Measurements from ENCODE around the gene CTNNA2. TPM values are rescaled to one million over a fixed set of nuclear protein-coding genes. Genes with fewer than 3 reads are reported as not detected.

The CTNNA2 gene
- polyA plus RNA-seq, 2 of the 4 experiments (the other 2 are of a cell fraction): 0.50 to 0.94 TPM

GRCh38 chr2:79910643-79911042 is 397.8 kb downstream of the CTNNA2 start:
- Histone ChIP-seq H3K4me1 (no peaks in the 10 kb centered on the region), H3K4me3 (no peak overlapping the region), H3K4me2 (no peak overlapping the region), H3K27ac (no peak overlapping the region), H3K9me3 (no peaks in the 10 kb centered on the region)
- POLR2A ChIA-PET: no interaction called here
- WGBS (ENCODE audit: missing lambda C conversion rate): 7% methylated on average over 1 of the region's 1 CpG
- no peak for DNase-seq (ENCODE audit: low read depth in 1 of 2, low spot score in 1 of 2)
- no peak for FAIRE-seq
- CTCF ChIA-PET: no interaction called here
- TF ChIP-seq RFX5 (IDR thresholded peaks at IDR 0.05) (no peak), ZFP36 (IDR thresholded peaks at IDR 0.05; ENCODE audit: borderline replicate concordance, partially characterized antibody) (no peak), ESRRA (IDR thresholded peaks at IDR 0.05; ENCODE audit: borderline replicate concordance, low read length) (no peak), BHLHE40 (IDR thresholded peaks at IDR 0.05; ENCODE audit: low read depth, low read length) (no peak), HEYL (CRISPR knock-in tag; IDR thresholded peaks at IDR 0.05) (no peak), FOSL2 (IDR thresholded peaks at IDR 0.05) (no peak), FOSL2 (CRISPR knock-in tag; IDR thresholded peaks at IDR 0.05) (no peak), HMGXB4 (CRISPR knock-in tag; IDR thresholded peaks at IDR 0.05; ENCODE audit: borderline replicate concordance) (no peak)
- TF ChIP-seq, protein P1, sequence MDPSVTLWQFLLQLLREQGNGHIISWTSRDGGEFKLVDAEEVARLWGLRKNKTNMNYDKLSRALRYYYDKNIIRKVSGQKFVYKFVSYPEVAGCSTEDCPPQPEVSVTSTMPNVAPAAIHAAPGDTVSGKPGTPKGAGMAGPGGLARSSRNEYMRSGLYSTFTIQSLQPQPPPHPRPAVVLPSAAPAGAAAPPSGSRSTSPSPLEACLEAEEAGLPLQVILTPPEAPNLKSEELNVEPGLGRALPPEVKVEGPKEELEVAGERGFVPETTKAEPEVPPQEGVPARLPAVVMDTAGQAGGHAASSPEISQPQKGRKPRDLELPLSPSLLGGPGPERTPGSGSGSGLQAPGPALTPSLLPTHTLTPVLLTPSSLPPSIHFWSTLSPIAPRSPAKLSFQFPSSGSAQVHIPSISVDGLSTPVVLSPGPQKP (IDR thresholded peaks at IDR 0.05; ENCODE audit: low read depth, low read length): no peak
- ATAC-seq: no peak

- no peak for FAIRE-seq
- no peak for ATAC-seq
- no peaks in the 10 kb centered on the region for H3K4me1 ChIP-seq
- POLR2A ChIA-PET: no interaction called here
- H3K27ac ChIP-seq: no peak overlapping the region
- H3K4me2 ChIP-seq: no peak overlapping the region
- no peak overlapping the region for H3K4me3 ChIP-seq
- TF ChIP-seq MYC (IDR thresholded peaks at IDR 0.05; ENCODE audit: borderline replicate concordance, low read length): no peak
- TF ChIP-seq ESRRA (IDR thresholded peaks at IDR 0.05; ENCODE audit: borderline replicate concordance, low read length): no peak
- no peak for TF ChIP-seq NR3C1 (IDR thresholded peaks at IDR 0.05)
- no peak for TF ChIP-seq EP300 (IDR thresholded peaks at IDR 0.05)
- no peak for TF ChIP-seq RFX5 (IDR thresholded peaks at IDR 0.05)
- TF ChIP-seq FOSL2 (IDR thresholded peaks at IDR 0.05): no peak
- no peak for TF ChIP-seq FOSL2 (CRISPR knock-in tag; IDR thresholded peaks at IDR 0.05)
- TF ChIP-seq E2F6 (IDR thresholded peaks at IDR 0.05; ENCODE audit: borderline replicate concordance, low read depth): no peak
- no peak for TF ChIP-seq CBX8 (IDR thresholded peaks at IDR 0.05)
- no peak for TF ChIP-seq HOXA7 (CRISPR knock-in tag; IDR thresholded peaks at IDR 0.05)
- CTCF ChIA-PET: no interaction called here
- no peaks in the 10 kb centered on the region for H3K9me3 ChIP-seq
- no peak for DNase-seq (ENCODE audit: low read depth in 1 of 2, low spot score in 1 of 2)
- WGBS (ENCODE audit: missing lambda C conversion rate): 50% methylated on average over 4 of the region's 4 CpGs
Observed at GRCh38 chr2:79915455-79915854, 402.6 kb downstream of the CTNNA2 start.

- no peak for ATAC-seq
- Histone ChIP-seq H3K4me1 (no peaks in the 10 kb centered on the region), H3K4me2 (no peak overlapping the region), H3K4me3 (no peak overlapping the region), H3K9me3 (no peaks in the 10 kb centered on the region), H3K27ac (no peak overlapping the region)
- no peak for FAIRE-seq
- DNase-seq (ENCODE audit: low read depth in 1 of 2, low spot score in 1 of 2): no peak
- ChIA-PET CTCF (no interaction called here), POLR2A (no interaction called here)
- 40% methylated on average over 2 of the region's 4 CpGs for WGBS (ENCODE audit: missing lambda C conversion rate)
- TF ChIP-seq, protein P2, sequence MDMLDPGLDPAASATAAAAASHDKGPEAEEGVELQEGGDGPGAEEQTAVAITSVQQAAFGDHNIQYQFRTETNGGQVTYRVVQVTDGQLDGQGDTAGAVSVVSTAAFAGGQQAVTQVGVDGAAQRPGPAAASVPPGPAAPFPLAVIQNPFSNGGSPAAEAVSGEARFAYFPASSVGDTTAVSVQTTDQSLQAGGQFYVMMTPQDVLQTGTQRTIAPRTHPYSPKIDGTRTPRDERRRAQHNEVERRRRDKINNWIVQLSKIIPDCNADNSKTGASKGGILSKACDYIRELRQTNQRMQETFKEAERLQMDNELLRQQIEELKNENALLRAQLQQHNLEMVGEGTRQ (IDR thresholded peaks at IDR 0.05): no peak
- no peak for TF ChIP-seq ZFP36 (IDR thresholded peaks at IDR 0.05; ENCODE audit: borderline replicate concordance, partially characterized antibody)
- TF ChIP-seq, protein P3, sequence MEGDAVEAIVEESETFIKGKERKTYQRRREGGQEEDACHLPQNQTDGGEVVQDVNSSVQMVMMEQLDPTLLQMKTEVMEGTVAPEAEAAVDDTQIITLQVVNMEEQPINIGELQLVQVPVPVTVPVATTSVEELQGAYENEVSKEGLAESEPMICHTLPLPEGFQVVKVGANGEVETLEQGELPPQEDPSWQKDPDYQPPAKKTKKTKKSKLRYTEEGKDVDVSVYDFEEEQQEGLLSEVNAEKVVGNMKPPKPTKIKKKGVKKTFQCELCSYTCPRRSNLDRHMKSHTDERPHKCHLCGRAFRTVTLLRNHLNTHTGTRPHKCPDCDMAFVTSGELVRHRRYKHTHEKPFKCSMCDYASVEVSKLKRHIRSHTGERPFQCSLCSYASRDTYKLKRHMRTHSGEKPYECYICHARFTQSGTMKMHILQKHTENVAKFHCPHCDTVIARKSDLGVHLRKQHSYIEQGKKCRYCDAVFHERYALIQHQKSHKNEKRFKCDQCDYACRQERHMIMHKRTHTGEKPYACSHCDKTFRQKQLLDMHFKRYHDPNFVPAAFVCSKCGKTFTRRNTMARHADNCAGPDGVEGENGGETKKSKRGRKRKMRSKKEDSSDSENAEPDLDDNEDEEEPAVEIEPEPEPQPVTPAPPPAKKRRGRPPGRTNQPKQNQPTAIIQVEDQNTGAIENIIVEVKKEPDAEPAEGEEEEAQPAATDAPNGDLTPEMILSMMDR (IDR thresholded peaks at IDR 0.05): no peak
- TF ChIP-seq FOSB (CRISPR knock-in tag; IDR thresholded peaks at IDR 0.05): no peak
- no peak for TF ChIP-seq MAFK (IDR thresholded peaks at IDR 0.05; ENCODE audit: partially characterized antibody)
- TF ChIP-seq FOXS1 (CRISPR knock-in tag; IDR thresholded peaks at IDR 0.05): no peak
- TF ChIP-seq HMGXB4 (CRISPR knock-in tag; IDR thresholded peaks at IDR 0.05; ENCODE audit: borderline replicate concordance): no peak
- no peak for TF ChIP-seq ATOH8 (CRISPR knock-in tag; IDR thresholded peaks at IDR 0.05; ENCODE audit: low read depth)
- TF ChIP-seq SMC3 (IDR thresholded peaks at IDR 0.05): no peak
- no peak for TF ChIP-seq POLR2A (IDR thresholded peaks at IDR 0.05; ENCODE audit: low read length)
- no peak for TF ChIP-seq POLR2AphosphoS2 (conservative IDR thresholded peaks at IDR 0.05; ENCODE audit: low read length)
- TF ChIP-seq CHD4 (IDR thresholded peaks at IDR 0.05; ENCODE audit: borderline replicate concordance): no peak
- TF ChIP-seq TP53 (CRISPR knock-in tag; IDR thresholded peaks at IDR 0.05): no peak
- no peak for TF ChIP-seq SREBF2 (IDR thresholded peaks at IDR 0.05)
- TF ChIP-seq BHLHE40 (IDR thresholded peaks at IDR 0.05; ENCODE audit: low read depth, low read length): no peak
Observed at GRCh38 chr2:79916285-79916684, 403.4 kb downstream of the CTNNA2 start.

Measured in A549 (cell line).